HT-29 (cell line): ENCODE measurements around the gene ZSCAN12. TPM values are rescaled to one million over a fixed set of nuclear protein-coding genes. Genes with fewer than 3 reads are reported as not detected.

Source experiments
- DNase-seq: peaks from one replicate; pipeline ENCODE4 v3.0.0-alpha.2; 2015; ENCODE audit warnings: low spot score
- total RNA-seq: library from RNA; depleted of rRNA; stranded (reverse); fragments of >200 nt; shearing (Covaris generic); gene quantifications from 2 replicates; pipeline ENCODE4 v1.2.3, GENCODE V29; 2014

ZSCAN12 gene
- total RNA-seq, 1 experiment from 2014 or later: 2.1 TPM

DNA sequence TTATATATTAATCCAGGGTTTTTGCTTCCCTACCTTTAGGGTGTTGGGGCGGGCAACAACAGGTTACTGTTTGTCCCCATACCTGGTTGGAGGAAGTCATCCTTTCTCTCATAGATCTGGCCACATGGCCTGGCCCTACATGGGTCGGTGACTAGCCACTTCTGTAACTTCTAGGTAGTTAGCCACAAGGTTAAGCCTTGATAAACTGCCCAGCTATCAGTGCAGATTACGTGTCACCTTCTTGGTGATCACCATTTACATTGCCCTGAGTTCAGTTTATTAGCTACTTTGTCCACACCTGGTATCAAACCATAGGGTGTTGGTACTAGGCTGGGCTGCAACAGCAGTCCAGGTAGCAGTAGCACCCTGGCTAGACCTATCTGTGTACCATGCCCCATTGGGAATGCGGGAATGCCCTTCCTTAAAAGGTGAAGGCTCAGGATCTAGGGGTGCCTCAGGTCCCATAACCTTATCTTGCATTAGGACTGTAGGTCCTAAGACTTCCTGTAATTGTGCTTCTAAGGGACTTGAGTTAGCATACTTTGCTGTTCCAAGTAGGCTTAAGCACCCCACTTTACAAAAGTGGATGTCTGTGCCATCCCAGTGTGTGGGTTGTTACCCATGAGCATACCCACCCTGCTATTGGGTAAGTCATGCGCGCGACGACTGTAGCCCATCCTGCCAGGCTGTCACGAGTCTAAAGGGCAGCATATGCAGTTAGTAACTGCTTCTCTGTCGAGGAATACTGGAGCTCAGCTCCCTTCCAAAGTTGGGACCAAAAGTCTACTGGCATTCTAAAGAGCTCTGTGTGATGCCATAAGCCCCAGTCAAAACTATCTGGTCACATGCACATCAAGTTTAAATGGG lies 44.6 kb downstream of the ZSCAN12 start:
- DNase-seq: no peak

DNA sequence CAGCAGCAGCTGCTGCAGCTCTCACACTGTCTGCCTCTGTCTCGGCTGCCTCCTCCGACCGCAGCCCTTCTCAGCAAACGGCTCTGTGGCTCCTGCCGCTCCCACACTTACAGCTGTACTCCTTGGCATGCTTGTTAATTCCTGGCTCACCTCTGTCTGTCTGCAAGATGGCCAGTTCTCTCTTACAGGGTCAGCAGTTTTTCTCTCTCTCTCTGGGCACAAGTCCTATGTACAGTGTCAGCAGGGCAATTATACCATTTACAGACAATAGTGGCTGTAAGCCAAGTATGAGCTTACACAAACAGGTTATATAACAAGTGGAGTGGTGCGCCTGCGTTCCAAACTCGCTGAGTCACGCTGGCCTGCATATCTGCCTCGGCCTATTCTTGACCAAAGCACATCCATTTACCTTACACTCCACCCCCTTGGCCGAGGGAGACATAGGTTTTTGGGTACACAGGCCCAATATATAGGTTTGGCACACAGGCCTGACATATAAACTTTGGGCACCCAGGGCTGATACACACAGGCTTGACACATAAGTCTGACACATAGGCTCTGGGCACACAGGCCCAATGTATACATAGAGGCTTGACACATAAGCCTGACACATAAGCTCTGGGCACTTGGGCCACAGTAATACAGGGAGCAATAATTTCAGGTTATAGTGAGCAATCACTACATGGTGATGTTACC lies 45.4 kb downstream of the ZSCAN12 start:
- DNase-seq: no peak

- DNase-seq: no peak
Observed at GRCh38 chr6:28353356-28353755, 46.2 kb downstream of the ZSCAN12 start.

- no peak for DNase-seq
Observed at GRCh38 chr6:28351493-28351925, 48.0 kb downstream of the ZSCAN12 start.

DNA sequence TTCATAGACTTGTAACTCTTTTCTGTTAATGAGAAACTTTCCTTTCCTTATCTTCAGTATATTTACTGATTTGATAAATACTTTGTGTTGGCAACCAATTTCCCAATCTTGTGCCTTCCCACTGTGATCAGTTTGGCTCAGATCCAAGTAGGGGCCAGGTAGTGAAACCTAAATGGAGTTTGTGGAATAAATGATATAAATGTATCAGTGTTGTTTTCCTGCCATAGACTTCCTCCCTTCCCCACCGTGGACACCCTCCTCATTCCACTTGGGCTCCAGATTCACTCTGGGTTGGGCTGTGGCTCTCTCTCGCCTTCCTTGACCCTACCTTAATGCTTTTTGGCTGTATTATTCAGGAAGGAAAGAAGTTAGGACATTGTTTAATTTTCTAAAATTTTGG lies 48.5 kb downstream of the ZSCAN12 start:
- DNase-seq: no peak

GRCh38 chr6:28349892-28350737 lies 49.4 kb downstream of the ZSCAN12 start, which contains the start of gene ZKSCAN3:
Gene ZKSCAN3 (plus strand): TSS chr6:28349947. CDS start chr6:28359587, 9,640 bp downstream.
- DNase-seq: peak; percentile 77

GRCh38 chr6:28349344-28349891 lies 50.1 kb downstream of the ZSCAN12 start:
- no peak for DNase-seq

DNA sequence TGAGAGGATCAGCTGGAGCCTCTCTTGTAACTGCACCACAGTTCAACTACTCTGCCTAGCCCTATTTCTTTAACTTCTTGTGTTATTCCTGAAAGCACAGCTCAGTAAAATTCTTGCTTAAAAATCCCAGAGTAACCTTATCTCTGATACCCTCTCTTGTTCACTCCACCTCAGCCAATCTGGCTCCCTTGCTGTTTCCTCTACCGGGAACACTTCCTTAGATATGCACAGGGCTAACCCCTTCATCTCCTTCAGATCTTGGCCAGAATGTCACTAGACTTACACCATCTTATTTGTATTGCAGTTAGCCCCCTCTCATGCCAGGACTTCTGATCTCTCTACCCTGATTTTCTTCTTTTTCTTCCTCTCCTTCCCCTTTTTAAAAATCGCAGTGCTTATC lies 52.4 kb downstream of the ZSCAN12 start:
- no peak for DNase-seq

DNA sequence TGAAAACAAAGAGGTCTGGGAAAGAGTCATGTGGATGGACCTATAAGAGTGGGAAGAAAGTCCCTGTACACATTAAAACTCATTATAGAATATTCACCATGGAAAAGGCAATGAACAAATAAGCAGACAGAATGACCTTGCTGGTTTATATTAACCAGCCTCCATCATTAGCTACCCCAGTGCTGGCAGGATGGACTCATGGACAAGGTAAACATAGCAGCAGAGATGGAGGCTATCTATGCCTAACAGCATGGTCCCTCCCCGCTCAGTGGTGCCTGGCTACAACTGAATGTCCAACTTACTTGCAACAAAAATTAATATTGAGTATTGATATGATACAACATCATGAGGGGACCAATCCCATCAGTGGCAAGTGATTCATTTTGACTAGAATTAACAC lies 54.3 kb downstream of the ZSCAN12 start:
- DNase-seq: no peak

DNA sequence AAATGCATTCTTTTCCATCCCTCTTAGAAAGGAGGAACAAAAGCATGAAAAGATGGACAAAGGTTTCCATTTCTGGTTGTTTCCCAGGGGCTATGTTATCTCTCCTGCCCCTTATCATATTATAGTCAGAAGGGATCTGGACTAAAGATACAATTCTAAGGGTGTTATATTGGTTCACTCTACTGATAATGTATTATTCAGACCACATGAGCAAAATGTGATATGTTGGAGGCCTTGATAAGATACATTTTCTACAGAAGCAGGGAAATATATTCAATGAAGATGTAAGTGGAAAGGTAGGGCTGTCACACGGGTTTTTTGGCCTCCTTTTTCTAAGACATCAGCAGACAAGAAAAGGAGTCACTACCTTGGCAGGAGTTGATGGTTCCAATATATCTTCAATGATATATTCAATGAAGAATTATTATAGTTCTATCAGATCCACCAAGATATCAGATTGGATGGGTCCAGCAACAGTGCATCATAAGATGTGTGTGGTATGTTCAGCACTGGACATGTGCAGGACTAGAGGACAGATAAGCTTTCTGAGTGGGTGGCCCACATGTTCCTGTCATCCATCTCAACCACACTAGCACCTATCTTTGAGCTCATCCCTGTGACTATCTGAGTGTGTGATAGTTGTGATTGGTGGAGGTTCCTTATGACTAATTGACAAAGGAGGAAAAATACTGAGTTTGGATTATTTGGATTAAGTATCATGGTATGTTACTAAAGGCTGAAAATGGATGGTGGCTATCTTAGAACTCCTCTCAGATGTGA lies 55.5 kb downstream of the ZSCAN12 start:
- DNase-seq: no peak

GRCh38 chr6:28340310-28341095 lies 59.0 kb downstream of the ZSCAN12 start:
- DNase-seq: no peak

- DNase-seq: no peak
Observed at GRCh38 chr6:28337121-28337520, 62.4 kb downstream of the ZSCAN12 start.

- DNase-seq: peak; percentile 76
Observed at GRCh38 chr6:28336284-28337120, 63.0 kb downstream of the ZSCAN12 start.

DNA sequence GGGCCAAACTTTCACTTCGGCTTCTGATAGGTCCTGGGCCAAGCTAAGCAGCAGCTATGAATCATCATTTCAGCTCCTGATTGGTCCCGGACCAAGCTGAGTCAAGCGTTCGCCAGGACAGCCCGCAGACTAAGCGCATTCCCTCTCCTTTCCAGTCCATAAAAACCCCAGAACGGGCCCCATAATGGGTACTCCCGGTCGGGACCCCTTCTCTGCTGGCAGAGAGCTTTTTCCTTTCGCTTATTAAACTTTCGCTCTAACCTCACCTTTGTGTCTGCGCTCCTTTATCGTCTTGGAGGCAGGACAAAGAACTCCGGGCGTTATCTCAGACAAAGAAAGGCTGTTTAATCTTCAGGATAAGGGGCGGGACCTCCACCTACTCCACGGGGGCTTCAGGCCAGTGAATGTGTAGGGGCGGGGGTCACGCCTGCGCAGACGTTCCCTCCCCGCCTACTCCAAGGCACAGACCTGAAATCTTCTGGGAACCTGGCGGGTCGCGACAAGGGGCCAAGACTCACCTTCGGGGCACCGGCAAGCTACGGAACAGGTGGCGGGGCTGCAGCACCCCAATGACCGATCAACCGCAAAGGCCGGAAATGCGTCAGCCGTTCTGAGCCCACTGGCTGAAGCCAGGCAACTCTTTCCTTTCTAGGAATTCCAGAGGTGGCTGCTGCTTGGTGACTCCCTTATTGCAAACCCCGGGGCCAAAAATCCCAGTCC lies 63.8 kb downstream of the ZSCAN12 start, which contains the start of gene ZSCAN31:
TSS of gene ZSCAN31 (minus strand) at position 585 of the 720 bp plus-strand sequence. CDS start 6,465 bp downstream, outside the sequence.
- peak; percentile 80 for DNase-seq

GRCh38 chr6:28335040-28335563 lies 64.4 kb downstream of the ZSCAN12 start:
- peak; percentile 96 for DNase-seq

DNA sequence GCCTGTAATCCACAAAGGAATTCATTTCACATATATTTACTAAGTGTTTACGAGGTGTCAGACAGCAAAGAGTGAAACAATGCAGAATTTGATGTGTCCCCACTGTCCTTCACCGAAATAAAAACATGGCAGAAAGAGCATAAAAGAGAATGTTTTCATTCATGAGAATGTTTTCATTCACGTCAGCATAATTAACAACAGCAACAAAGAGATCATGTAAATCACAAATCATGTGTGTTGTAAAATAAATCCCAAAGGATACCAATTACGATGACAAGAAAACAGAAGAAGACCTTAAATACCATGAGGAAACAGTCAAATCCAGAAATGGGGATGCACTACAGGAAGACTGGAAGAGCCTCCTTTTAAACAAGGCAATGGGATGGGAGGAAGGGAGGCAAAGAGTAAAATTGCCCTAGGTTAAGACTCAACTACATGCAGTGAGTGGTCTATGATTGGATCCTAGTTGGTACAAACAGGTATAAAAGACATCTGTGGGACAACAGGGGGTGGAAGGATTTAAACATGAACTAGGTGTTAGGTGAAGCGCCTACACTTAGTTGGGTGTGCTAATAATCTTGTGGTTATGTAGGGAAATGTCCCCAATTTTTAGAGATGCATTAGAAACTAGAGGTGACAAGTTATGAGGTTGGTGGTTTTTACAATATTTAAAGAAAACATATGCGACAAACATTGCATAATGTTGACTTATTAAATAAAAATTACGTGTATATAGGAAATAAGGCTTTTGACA lies 65.1 kb downstream of the ZSCAN12 start:
- no peak for DNase-seq

GRCh38 chr6:28333599-28334018 lies 65.9 kb downstream of the ZSCAN12 start:
- DNase-seq: no peak
